ENCODE results near the gene ATR. TPM values are rescaled to one million over a fixed set of nuclear protein-coding genes. Genes with fewer than 3 reads are reported as not detected.
A peak's percentile ranks its signal among the peaks of the same experiment; 100 is the strongest.

ATR gene
- total and polyA plus RNA-seq, 4 donors = 9.0 to 41.3 (median 23.3) TPM

- no peak overlapping the region for H3K27ac ChIP-seq (ENCODE audit: low read depth in 1 of 2, low read length in 1 of 2)
- TF ChIP-seq CTCF (IDR thresholded peaks at IDR 0.05; ENCODE audit: control extremely low read depth, extremely low read depth) = no peak
- no peak for DNase-seq
- H3K9me3 ChIP-seq (ENCODE audit: control insufficient read depth in 4 of 4, insufficient read depth in 3 of 4, low read length in 3 of 4) = no peaks in the 10 kb centered on the region
- no peak overlapping the region for H3K4me3 ChIP-seq
- peaks cover 0 to 11% (median 0%) of the 10 kb centered on the region in 5 donors for H3K4me1 ChIP-seq (ENCODE audit: control insufficient read depth in 5 of 5, insufficient read depth in 5 of 5, low read length in 5 of 5)
- WGBS, 2 donors = 55 to 68% methylated on average over 3 of the region's 3 CpGs
- ATAC-seq (ENCODE audit: insufficient read depth, low FRiP score) = no peak
- no peaks in the 10 kb centered on the region for H3K27me3 ChIP-seq (ENCODE audit: control insufficient read depth in 3 of 3, insufficient read depth in 3 of 3, low read length in 2 of 3)
- no peaks in the 10 kb centered on the region for H3K36me3 ChIP-seq (ENCODE audit: control insufficient read depth in 4 of 4, insufficient read depth in 4 of 4, low read length in 4 of 4)
- H3K9ac ChIP-seq (ENCODE audit: insufficient read depth in 1 of 2, low read length in 2 of 2) = no peak overlapping the region
These were observed 19.4 kb upstream of the ATR start for GRCh38 chr3:142597906-142598305.

- no peak for TF ChIP-seq CTCF (IDR thresholded peaks at IDR 0.05; ENCODE audit: control extremely low read depth, extremely low read depth)
- peak overlapping the region; percentile 46 to 51 for H3K9ac ChIP-seq (ENCODE audit: insufficient read depth in 1 of 2, low read length in 2 of 2)
These were observed 18.2 kb upstream of the ATR start for GRCh38 chr3:142596726-142597088.

GRCh38 chr3:142595951-142596725, 17.6 kb upstream of the ATR start, which contains the start of gene PLS1:
Gene PLS1, plus strand, starts transcription at chr3:142596393. Its CDS starts 67,845 bp downstream, at chr3:142664238.
- H3K4me1 ChIP-seq (ENCODE audit: control insufficient read depth in 5 of 5, insufficient read depth in 5 of 5, low read length in 5 of 5) = peaks cover 0 to 11% (median 0%) of the 10 kb centered on the region in 5 donors
- WGBS, 2 donors = 1% methylated on average over 56 of the region's 56 CpGs
- DNase-seq (peak; percentile 87 to 90 (median 88)), ATAC-seq (ENCODE audit: insufficient read depth, low FRiP score) (peak; percentile 93)
- peak within 1 kb of the TSS; percentile 61 to 79 for H3K27ac ChIP-seq (ENCODE audit: low read depth in 1 of 2, low read length in 1 of 2)
- no peaks in the 10 kb centered on the region for H3K9me3 ChIP-seq (ENCODE audit: control insufficient read depth in 4 of 4, insufficient read depth in 3 of 4, low read length in 3 of 4)
- H3K27me3 ChIP-seq (ENCODE audit: control insufficient read depth in 3 of 3, insufficient read depth in 3 of 3, low read length in 2 of 3) = no peaks in the 10 kb centered on the region
- peak within 1 kb of the TSS; percentile 54 for H3K4me3 ChIP-seq
- TF ChIP-seq CTCF (IDR thresholded peaks at IDR 0.05; ENCODE audit: control extremely low read depth, extremely low read depth) = no peak
- no peaks in the 10 kb centered on the region for H3K36me3 ChIP-seq (ENCODE audit: control insufficient read depth in 4 of 4, insufficient read depth in 4 of 4, low read length in 4 of 4)
- H3K9ac ChIP-seq (ENCODE audit: insufficient read depth in 1 of 2, low read length in 2 of 2) = peak within 1 kb of the TSS; percentile 51 to 63

More at GRCh38 chr3:142596726-142597088, 18.2 kb upstream of the ATR start:
- H3K4me3 ChIP-seq = peak overlapping the region; percentile 54
- H3K27me3 ChIP-seq (ENCODE audit: control insufficient read depth in 3 of 3, insufficient read depth in 3 of 3, low read length in 2 of 3) = no peaks in the 10 kb centered on the region
- peaks cover 0 to 11% (median 0%) of the 10 kb centered on the region in 5 donors for H3K4me1 ChIP-seq (ENCODE audit: control insufficient read depth in 5 of 5, insufficient read depth in 5 of 5, low read length in 5 of 5)
- DNase-seq (peak in 1 of 3 donors; percentile 14), ATAC-seq (ENCODE audit: insufficient read depth, low FRiP score) (no peak)
- peak overlapping the region in 1 of 2 donors; percentile 14 for H3K27ac ChIP-seq (ENCODE audit: low read depth in 1 of 2, low read length in 1 of 2)
- no peaks in the 10 kb centered on the region for H3K36me3 ChIP-seq (ENCODE audit: control insufficient read depth in 4 of 4, insufficient read depth in 4 of 4, low read length in 4 of 4)
- H3K9me3 ChIP-seq (ENCODE audit: control insufficient read depth in 4 of 4, insufficient read depth in 3 of 4, low read length in 3 of 4) = no peaks in the 10 kb centered on the region
- 11 to 13% methylated on average over 5 of the region's 5 CpGs for WGBS, 2 donors

Measured in lung (tissue), 12 donors.